Urinary bladder (tissue), 4 donors: ENCODE data around the gene PARK7. TPM values are rescaled to one million over a fixed set of nuclear protein-coding genes. Genes with fewer than 3 reads are reported as not detected.

Experiments used
- DNase-seq: peaks from one replicate; pipeline ENCODE4 v3.0.0-alpha.2; 2015; ENCODE audit errors: extremely low spot score
- H3K27ac ChIP-seq: one replicate; pipeline ENCODE4 v1.5.1; 2013; ENCODE audit warnings: low read depth, mild to moderate bottlenecking, moderate library complexity
- H3K36me3 ChIP-seq: one replicate; pipeline ENCODE4 v1.6.1; 2013; ENCODE audit warnings: mild to moderate bottlenecking, moderate library complexity; ENCODE audit not compliant: insufficient read depth
- H3K4me1 ChIP-seq: one replicate; pipeline ENCODE4 v1.6.1; 2013; ENCODE audit warnings: mild to moderate bottlenecking, moderate library complexity; ENCODE audit not compliant: insufficient read depth
- H3K4me3 ChIP-seq: one replicate; pipeline ENCODE4 v1.5.1; 2013; ENCODE audit warnings: low read depth, low read length
- WGBS: extraction: QIAGEN DNeasy Blood & Tissue Kit; methylation state at CpG from one replicate; pipeline ENCODE4 v1.1.7; 2013; 5-methylcytosine and 5-hydroxymethylcytosine counted together
- polyA plus RNA-seq: library from polyadenylated mRNA; stranded (reverse); fragments of 200-250 nt; gene quantifications from one replicate; pipeline ENCODE4 v1.2.3, GENCODE V29; 2013
- total RNA-seq: library from RNA; depleted of rRNA; stranded (reverse); fragments of >200 nt; gene quantifications from one replicate; pipeline ENCODE4 v1.2.3, GENCODE V29; 2014
- donor health status: healthy with polysubstance abuse.
- donor health status: healthy.

The PARK7 gene
- total and polyA plus RNA-seq, 2 donors: 132 to 297 TPM

GRCh38 chr1:7980984-7981383 is 19.5 kb downstream of the PARK7 start:
- Histone ChIP-seq H3K4me3 (no peak overlapping the region), H3K4me1 (no peaks in the 10 kb centered on the region), H3K27ac (no peak overlapping the region), H3K36me3 (no peaks in the 10 kb centered on the region)
- no peak for DNase-seq
- WGBS: 88% methylated on average over 7 of the region's 7 CpGs

- no peaks in the 10 kb centered on the region for H3K4me1 ChIP-seq
- WGBS: 95% methylated on average over 15 of the region's 15 CpGs
- H3K4me3 ChIP-seq: no peak overlapping the region
- no peak overlapping the region for H3K27ac ChIP-seq
- no peak for DNase-seq
- H3K36me3 ChIP-seq: no peaks in the 10 kb centered on the region
These were observed 21.7 kb downstream of the PARK7 start for GRCh38 chr1:7983086-7983778.

- no peaks in the 10 kb centered on the region for H3K4me1 ChIP-seq
- H3K4me3 ChIP-seq: no peak overlapping the region
- no peak overlapping the region for H3K27ac ChIP-seq
- 90% methylated on average over 15 of the region's 15 CpGs for WGBS
- no peak for DNase-seq
- H3K36me3 ChIP-seq: no peaks in the 10 kb centered on the region
These were observed 23.3 kb downstream of the PARK7 start for GRCh38 chr1:7984811-7985210.

- Histone ChIP-seq H3K36me3 (no peaks in the 10 kb centered on the region), H3K4me1 (no peaks in the 10 kb centered on the region), H3K4me3 (no peak overlapping the region), H3K27ac (no peak overlapping the region)
- no peak for DNase-seq
- WGBS: 81% methylated on average over 15 of the region's 15 CpGs
These were observed 24.5 kb downstream of the PARK7 start for GRCh38 chr1:7985851-7986612.

GRCh38 chr1:7987528-7987927 is 26.0 kb downstream of the PARK7 start:
- H3K4me1 ChIP-seq: no peaks in the 10 kb centered on the region
- no peak overlapping the region for H3K27ac ChIP-seq
- no peak for DNase-seq
- no peak overlapping the region for H3K4me3 ChIP-seq
- 90% methylated on average over 7 of the region's 7 CpGs for WGBS
- no peaks in the 10 kb centered on the region for H3K36me3 ChIP-seq

- no peak for DNase-seq
- Histone ChIP-seq H3K27ac (no peak overlapping the region), H3K36me3 (no peaks in the 10 kb centered on the region), H3K4me1 (no peaks in the 10 kb centered on the region), H3K4me3 (no peak overlapping the region)
- WGBS: 75% methylated on average over 1 of the region's 1 CpG
These were observed 27.1 kb downstream of the PARK7 start for GRCh38 chr1:7988576-7988975.

DNA sequence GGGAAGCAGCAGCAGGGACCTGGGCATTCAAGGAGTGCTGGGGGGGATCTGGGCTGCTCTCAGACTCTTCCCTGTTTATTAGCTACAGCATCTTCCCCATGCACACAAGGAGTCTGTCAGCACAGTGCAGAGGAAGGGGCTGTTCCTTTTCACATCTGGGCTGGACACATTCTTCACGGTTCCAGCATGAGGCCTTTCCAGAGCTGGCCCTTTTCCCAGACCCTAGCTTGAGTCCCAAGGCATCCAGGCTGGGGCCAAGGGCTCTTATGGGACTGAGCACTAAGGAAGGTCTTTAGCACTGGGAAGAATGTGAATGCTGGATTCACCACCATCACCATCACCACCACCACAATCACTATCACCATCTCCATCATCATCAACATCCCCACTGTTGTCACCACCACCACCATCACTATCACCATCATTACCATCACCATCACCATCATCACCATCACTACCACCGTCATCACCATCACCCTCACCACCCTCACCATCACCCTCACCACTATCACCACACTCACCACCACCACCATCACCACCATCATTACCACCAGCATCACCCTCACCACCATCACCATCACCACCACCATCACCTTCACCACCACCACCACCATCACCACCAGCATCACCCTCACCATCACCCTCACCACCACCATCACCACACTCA is 28.4 kb downstream of the PARK7 start:
- no peak overlapping the region for H3K4me3 ChIP-seq
- H3K27ac ChIP-seq: no peak overlapping the region
- H3K4me1 ChIP-seq: no peaks in the 10 kb centered on the region
- 60% methylated on average over 2 of the region's 2 CpGs for WGBS
- no peak for DNase-seq
- H3K36me3 ChIP-seq: no peaks in the 10 kb centered on the region

- WGBS: 88% methylated on average over 18 of the region's 18 CpGs
- H3K4me3 ChIP-seq: no peak overlapping the region
- no peak overlapping the region for H3K27ac ChIP-seq
- H3K4me1 ChIP-seq: no peaks in the 10 kb centered on the region
- no peaks in the 10 kb centered on the region for H3K36me3 ChIP-seq
- DNase-seq: no peak
These were observed 30.3 kb downstream of the PARK7 start for GRCh38 chr1:7991504-7992440.

DNA sequence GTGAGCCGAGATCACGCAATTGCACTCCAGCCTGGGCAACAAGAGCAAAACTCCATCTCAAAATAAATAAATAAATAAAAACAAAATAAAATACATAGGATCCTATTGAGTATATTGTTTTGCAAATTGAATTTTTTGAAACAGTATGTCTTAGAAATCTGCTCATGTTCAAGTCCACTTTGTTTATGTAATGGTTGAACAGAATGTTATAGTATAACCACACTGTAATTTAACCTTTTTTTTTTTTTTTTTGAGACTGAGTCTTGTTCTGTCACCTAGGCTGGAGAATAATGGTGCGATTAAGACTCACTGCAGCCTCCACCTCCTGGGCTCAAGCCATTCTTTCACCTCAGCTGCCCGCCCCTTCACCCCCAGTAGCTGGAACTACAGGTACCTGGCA is 31.4 kb downstream of the PARK7 start:
- WGBS: 98% methylated on average over 4 of the region's 4 CpGs
- Histone ChIP-seq H3K27ac (no peak overlapping the region), H3K4me3 (no peak overlapping the region), H3K36me3 (no peaks in the 10 kb centered on the region), H3K4me1 (no peaks in the 10 kb centered on the region)
- no peak for DNase-seq

GRCh38 chr1:7993593-7994479 is 32.3 kb downstream of the PARK7 start:
- DNase-seq: no peak
- Histone ChIP-seq H3K27ac (no peak overlapping the region), H3K4me1 (no peaks in the 10 kb centered on the region), H3K36me3 (no peaks in the 10 kb centered on the region), H3K4me3 (no peak overlapping the region)
- 91% methylated on average over 19 of the region's 19 CpGs for WGBS

- H3K4me3 ChIP-seq: no peak overlapping the region
- DNase-seq: no peak
- H3K36me3 ChIP-seq: no peaks in the 10 kb centered on the region
- H3K4me1 ChIP-seq: no peaks in the 10 kb centered on the region
- WGBS: 96% methylated on average over 1 of the region's 1 CpG
- no peak overlapping the region for H3K27ac ChIP-seq
These were observed 33.3 kb downstream of the PARK7 start for GRCh38 chr1:7994827-7995226.

GRCh38 chr1:7995437-7995836 is 33.9 kb downstream of the PARK7 start:
- H3K4me1 ChIP-seq: no peaks in the 10 kb centered on the region
- H3K36me3 ChIP-seq: no peaks in the 10 kb centered on the region
- DNase-seq: no peak
- WGBS: 93% methylated on average over 5 of the region's 5 CpGs
- H3K4me3 ChIP-seq: no peak overlapping the region
- H3K27ac ChIP-seq: no peak overlapping the region
